ENCODE results near the gene BRD1.

Gene BRD1

DNA sequence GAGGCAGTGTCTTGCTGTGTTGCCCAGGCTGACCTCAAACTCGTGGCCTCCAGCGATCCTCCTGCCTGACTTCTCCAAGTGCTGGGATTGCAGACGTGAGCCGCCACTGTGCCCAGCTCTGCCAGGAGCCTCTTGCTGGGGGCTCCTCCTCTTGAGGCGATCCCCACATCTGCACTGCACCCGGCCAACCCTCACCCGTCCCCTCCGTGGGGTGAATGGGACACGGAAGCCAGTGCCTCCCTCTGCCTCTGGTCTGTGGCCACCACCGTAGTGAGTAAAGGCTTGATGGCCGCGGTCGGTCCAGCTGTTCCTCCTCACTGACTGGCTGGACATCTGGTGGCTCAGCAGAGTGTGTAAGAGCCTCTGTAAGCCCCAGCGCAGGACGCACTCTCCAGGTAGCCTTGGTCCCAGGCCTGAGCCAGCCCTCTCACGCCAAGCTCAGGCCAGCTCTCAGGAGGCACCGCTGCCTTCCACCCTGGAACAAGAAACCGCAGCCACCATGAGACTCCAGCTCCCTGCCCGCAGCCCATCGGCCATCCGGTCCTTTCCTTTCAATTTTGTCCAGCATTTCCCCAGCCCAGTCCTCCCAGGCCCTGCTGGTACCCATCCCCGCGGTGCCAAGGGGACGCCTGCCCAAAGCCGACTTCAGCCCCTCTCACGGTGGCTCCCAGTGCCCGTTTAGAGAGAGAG, 100.3 kb downstream of the BRD1 start:
- no peak for DNase-seq (ENCODE audit: low read depth)

DNA sequence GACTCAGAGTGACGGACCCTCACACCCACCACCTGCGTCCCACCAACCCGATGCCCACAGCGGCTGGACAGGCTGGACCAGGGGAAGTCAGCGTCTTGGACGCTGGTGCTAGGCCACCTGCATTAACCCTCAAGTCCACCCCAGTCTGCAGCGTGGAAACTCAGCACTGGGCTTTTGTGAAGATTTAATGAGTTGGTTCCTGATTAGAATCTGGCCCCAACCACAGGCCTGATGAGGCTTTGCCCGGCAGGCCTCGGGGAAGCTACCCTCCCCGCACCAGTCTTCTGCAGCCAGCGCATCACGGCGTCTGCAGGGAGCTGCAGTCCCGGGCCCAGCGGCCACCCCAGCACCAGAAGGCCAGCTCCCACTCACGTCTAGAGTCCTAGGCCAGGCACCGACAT, 101.0 kb downstream of the BRD1 start:
- no peak for DNase-seq (ENCODE audit: low read depth)

DNA sequence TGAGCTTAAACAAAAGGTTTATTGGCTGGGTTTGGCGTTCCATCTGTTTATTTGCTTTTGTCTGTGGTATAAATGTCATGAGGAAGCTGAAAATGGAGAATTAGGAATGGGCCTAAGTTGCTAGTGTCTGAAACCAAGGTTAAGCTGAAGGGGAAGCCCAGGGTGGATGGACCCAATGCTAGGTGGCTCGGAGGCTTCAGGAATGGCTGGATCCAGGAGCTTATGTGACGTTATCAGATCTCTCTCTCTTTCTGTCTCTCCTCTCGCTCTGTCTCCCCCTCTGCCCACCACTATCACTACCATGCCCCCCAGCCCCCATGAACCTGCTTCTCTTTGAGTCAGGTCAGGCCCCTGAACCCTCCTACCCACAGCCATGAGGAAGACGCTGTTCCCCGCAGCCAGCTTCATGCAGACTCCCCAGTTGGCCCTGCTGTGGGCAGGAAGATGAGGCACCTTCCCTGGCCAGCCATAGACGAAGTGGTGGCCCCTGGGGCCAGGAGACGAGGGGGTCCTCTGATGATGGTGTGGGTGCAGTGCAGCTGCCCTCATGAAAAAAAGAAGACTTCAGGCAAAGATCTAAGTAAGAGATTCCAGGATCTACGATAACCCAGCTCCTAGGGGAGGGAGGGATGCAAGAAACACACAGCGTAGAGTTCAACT, 101.5 kb downstream of the BRD1 start:
- DNase-seq (ENCODE audit: low read depth), result no peak

DNA sequence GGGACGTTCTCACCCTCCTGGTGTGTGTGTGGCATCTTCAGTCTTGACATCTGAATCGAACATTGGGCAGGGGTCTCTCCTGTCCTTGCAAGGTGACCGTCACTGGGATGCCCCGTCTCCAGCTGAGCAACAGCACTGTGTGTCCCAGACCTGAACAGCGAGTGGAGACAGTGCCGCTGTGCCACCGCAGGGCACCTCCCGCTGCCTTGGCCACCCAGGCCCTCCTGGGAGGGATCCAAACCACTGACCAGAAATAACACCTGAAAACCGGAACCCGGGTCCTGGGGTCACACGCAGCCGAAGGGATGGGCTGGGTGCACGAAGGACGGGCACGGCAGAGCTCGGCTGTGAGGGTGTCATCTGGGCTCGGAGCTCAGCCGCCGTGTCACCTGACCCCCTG, 102.2 kb downstream of the BRD1 start:
- DNase-seq (ENCODE audit: low read depth), result no peak

DNA sequence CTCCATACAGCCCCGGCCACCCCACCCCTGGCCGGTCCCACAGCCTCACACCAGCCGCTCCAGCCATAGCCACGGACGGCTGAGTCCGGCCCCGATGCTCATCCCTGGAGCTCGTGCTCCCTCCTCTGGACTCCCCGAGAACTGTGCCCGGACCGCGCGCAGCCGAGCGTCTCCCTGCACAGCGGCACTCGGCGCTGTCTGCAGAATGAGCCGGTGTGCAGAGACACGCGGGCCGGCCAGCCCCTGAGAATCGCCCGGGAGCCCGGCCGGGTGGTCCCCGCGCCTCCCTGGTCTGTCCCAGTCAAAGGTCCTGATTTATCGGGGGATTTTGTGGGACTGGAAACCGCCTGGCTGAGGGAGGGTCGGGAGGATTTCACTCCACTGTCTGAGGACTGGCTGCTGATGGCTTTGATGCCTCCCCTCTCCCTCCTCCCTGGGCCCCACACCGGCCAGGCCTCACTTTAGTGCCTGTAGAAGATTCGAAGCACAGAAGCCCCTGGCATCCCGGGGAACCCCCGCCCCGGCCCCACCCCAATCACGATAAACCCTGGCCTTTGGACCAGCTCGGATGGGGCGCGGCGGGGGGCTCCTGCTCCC, 102.7 kb downstream of the BRD1 start:
- no peak for DNase-seq (ENCODE audit: low read depth)

DNA sequence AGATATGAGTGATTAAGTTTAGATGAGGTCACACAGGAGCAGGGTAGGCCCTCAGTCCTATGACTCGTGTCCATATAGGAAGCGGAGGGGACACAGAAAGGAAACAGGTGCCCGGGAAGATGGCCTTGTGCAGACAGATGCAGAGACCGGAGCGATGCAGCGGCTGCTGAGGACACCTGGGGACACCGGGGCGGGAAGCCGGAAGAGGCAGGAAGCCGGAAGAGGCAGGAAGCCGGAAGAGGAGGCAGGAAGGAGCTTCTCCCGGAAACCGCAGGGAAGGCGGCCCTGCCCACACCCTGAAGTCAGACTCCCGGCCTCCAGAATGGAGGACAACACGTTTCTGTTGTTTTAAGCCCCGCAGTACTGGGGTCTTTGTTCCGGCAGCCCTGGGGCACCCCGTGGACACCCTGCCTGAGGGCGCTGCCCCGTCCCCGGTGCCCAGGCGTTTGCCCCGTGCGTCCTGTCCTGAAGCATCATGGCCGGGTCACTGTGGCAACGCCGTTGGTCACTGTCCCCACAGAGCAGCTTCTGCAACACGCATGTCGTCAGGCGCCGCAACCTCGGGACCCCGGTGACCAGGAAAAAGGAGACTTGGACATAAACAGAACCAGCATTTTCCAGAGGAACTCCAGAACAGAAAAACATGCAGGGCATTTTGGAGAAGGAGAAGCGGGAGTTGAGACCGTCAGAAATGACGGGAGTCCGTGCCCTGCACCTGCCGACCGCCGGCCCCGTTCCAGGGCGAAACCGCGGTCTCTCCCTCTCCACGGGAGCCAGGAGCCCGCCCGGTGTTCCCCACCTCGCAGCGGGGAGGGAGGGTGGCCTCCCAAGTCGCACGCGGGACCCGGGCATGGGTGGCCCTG, 103.4 kb downstream of the BRD1 start:
- no peak for DNase-seq (ENCODE audit: low read depth)

DNA sequence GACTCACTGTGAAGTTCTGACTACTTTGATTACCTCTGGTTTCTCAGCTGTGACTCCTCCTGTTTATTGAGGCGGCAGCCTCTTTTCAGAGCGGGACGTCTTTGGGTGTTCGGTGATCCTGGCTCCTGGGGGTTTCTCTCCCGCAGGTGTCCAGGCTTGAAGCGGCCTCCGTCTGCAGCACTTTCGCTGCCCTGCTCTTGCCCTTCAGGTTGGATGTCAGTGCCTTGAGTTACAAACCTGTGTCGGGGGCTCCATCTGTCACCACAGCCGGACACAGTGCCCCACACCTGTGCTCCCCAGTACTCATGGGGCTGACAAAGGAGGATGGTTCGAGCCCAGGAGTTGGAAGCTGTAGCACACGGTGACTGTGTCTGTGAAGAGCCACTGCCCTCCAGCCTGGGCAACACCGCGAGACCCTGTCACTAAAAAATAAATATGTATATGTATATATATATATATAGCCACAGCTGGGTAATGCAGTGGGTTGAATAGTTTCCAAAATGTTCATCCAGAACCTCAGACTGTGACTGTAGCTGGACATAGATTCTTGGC, 104.1 kb downstream of the BRD1 start:
- DNase-seq (ENCODE audit: low read depth), result no peak
